GM10266 (cell line): ENCODE results near the gene EMID1.
"Not testable (repeated sequence)": the region's sequence is repeated elsewhere in the genome, so short reads cannot be mapped to it uniquely, and the experiment has no call there.

ENCODE experiments used
- DNase-seq: peaks from one replicate; pipeline ENCODE4 v3.0.0; 2012; ENCODE audit errors: extremely low spot score
- TF ChIP-seq, protein P1 (sequence below): IDR thresholded peaks from 2 replicates; pipeline ENCODE4 v1.5.1; 2012; ENCODE audit warnings: mild to moderate bottlenecking, low read depth; ENCODE audit not compliant: control insufficient read depth, insufficient read depth; ENCODE audit errors: missing control alignments

The EMID1 gene

DNA sequence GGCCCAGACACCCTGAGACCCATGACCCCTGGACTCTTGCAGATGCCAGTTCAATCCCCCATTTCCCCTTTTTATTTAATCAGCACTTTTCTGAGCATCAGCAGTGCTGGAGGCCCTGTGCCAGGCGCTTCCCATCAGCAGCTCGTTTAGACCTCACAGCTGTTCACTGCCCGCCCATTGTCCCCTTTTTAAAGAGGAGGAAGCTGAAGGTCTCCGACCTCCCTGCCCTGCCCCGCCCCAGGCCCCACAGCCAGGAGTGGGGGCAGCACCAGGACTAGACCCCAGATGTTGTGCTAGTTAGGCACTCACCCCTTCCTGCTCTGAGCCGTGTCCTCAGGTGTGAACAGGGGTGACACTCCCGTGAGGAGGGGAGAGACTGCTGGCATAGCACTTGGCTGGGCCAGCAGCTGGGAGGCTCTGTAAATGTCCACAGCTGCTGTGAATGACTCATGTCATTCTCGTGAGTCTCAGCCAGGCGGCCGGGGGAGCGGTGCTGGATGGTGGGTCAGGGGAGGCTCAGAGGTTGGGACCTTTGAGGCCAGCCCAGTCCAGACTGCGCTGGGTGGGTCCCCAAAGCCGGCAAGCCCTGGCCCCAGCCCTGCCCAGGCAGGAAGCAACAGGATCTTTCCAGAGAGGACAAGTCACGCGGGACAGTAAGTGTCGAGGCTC lies 19.9 kb downstream of the EMID1 start:
- DNase-seq, result no peak
- TF ChIP-seq, protein P1, sequence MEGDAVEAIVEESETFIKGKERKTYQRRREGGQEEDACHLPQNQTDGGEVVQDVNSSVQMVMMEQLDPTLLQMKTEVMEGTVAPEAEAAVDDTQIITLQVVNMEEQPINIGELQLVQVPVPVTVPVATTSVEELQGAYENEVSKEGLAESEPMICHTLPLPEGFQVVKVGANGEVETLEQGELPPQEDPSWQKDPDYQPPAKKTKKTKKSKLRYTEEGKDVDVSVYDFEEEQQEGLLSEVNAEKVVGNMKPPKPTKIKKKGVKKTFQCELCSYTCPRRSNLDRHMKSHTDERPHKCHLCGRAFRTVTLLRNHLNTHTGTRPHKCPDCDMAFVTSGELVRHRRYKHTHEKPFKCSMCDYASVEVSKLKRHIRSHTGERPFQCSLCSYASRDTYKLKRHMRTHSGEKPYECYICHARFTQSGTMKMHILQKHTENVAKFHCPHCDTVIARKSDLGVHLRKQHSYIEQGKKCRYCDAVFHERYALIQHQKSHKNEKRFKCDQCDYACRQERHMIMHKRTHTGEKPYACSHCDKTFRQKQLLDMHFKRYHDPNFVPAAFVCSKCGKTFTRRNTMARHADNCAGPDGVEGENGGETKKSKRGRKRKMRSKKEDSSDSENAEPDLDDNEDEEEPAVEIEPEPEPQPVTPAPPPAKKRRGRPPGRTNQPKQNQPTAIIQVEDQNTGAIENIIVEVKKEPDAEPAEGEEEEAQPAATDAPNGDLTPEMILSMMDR, result no peak

DNA sequence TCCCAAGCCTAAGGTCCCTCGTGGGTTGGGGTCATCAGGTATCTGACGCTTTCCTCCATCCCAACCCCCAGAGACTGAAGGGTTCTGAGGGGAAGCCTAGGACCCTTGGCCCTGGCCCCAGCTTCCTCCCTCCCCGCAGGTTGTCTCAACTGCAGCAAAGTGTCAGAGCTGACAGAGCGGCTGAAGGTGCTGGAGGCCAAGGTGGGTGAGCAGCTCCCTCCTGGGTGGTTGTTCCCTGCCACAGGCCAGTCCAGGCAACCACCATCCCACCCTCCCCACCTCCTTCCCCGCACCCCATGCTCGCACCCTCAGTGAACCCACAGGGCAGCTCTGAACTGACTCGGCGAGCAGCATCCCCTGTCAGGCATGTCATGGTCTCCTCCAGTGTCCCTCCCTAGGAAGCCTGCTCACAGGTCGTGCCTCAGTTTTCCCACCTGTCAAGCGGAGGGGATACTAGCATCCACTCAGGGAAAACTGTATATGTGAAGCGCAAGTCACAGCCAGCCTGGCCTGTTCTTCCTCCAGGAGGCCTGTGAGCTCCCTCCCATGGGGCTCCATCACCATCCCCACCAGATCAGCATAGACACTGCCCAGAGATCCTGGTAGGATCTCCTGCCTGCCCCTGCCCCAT lies 20.8 kb downstream of the EMID1 start:
- DNase-seq, result no peak
- TF ChIP-seq, protein P1, result no peak

DNA sequence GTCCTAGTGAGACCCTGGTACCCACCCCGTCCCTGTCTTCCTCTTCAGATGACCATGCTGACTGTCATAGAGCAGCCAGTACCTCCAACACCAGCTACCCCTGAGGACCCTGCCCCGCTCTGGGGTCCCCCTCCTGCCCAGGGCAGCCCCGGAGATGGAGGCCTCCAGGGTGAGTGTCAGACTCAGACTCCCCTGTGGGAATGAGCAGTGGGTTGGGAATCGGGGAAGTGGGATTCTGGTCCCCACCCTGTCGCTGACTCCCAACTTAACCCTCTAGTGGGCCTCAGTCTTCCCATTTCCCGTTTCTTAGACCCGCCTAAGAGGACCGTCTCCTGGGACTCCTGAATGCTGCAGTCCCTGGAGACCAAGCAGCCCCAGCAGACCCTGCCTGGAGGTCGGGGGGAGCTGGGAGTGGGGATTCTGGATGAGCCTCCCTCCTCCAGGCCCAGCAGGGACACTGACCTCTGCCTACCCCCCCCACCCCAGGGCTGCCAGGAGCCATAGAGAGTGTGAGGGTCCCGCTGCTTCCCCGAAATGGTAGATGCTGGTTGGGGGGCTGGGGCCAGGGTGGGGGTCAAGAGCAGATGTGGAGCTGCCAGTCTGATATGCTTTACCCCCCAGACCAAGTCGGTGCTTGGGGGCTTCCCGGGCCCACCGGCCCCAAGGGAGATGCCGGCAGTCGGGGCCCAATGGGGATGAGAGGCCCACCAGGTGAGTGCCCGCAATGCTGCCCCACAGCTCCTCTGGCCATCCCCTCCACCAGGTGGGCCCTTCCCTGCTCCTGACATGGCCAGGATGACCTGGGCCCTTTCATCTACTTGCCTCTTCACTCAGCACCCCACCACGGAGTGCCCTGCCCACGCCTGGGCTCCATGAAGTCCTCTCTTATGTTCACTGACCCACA lies 25.5 kb downstream of the EMID1 start:
- TF ChIP-seq, protein P1, result no peak
- no peak for DNase-seq

DNA sequence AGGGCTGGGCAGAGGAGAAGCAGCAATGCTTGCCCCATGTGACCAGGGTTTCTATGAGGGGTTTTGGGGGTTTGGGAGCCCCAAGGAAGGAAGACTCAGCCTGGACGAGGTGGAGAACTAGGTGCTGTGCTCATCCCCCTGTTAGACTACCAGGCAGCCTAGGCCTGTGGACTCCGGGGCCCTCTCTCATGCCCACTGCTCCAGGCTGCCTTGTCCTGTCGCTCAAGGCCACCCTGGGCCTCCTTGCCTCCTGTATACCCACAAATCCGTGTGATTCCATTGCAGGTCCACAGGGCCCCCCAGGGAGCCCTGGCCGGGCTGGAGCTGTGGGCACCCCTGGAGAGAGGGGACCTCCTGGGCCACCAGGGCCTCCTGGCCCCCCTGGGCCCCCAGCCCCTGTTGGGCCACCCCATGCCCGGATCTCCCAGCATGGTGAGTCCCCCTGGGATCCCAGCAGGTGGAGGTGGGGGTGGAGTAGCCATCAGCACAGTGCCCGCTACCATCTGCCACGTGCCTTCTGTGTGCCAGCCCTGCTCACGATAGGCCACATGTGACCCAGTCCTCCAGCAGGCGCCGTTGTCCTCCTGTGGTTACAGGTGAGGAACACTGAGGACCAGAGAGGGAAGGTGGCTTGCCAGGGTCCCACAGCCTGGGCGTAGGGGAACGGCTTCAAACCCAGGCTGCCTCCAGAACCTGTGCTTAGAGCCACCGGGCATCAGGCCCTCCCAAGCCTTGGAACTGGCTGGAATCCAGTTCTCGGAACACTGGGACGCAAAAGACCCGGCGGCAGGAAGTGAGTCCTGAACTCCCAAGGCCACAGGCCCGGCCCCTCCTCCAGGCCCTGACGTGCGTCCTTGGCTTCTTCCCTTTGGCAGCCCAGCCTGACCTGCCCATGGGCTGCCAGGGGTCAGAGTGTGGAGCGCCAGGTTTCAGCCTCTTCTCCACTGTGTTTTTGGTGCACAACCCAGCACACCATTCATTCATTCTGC lies 26.6 kb downstream of the EMID1 start:
- TF ChIP-seq, protein P1, result no peak
- no peak for DNase-seq

DNA sequence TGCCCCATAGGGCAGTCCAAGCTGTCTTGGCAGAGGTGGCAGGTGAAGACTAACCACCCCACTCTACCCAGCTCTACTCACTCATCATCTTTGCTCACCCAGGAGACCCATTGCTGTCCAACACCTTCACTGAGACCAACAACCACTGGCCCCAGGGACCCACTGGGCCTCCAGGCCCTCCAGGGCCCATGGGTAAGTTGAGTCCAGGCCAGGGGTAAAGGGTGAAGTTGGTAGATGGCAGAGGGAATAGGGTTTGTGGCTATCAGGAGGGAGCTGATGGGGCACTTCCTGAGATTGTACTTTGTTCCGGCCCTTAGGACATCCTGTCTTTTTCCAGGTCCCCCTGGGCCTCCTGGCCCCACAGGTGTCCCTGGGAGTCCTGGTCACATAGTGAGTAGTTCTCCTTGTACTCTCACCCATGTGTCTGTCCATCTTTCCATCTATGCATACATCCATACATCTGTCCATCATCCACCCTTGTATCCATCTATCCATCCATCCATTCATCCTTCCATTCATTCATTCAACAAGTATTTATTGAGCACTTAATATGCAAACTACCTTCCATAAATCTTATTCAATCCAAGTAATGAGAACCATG lies 27.7 kb downstream of the EMID1 start:
- TF ChIP-seq, protein P1, result no peak
- DNase-seq, result no peak

DNA sequence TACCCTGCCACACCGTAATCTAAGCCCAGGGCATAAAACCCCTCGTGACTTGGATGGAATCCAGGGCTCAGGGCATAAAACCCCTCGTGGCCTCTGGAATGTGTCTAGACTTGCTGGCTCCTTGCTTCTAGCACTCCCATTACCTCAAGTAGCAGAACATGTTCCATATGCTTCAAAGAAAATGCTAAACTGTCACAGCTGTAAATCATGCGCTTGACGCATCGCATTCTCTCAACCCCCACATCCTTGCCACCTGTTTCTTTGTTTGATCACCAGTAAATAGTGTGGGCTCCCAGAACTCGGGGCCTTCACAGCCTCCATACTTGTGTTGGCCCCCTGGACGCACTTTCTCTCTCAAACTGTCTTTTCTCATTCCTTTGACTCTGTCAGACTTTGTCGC lies 34.8 kb downstream of the EMID1 start:
- not testable (repeated sequence) for DNase-seq
